GM12878 (cell line): Measurements from ENCODE around the gene SP110. TPM values are rescaled to one million over a fixed set of nuclear protein-coding genes. Genes with fewer than 3 reads are reported as not detected.

Source experiments
- ATF2 ChIP-seq: IDR thresholded peaks from 2 replicates; pipeline ENCODE4 v1.6.1; 2012; ENCODE audit warnings: low read length, inconsistent platforms
- BACH1 ChIP-seq: fragments of 450-650 bp; IDR thresholded peaks from 2 replicates; pipeline ENCODE4 v1.6.1; 2017; ENCODE audit warnings: mild to moderate bottlenecking, borderline replicate concordance
- BHLHE40 ChIP-seq, 2 experiments: fragments of 450-650 bp in 1 of 2; IDR thresholded peaks; 2 replicates each; pipeline ENCODE4 v1.6.1; 2011 to 2017; ENCODE audit warnings: low read depth in 2 of 2, borderline replicate concordance in 1 of 2, improper control_type of control experiment in 1 of 2, low read length in 1 of 2, mild to moderate bottlenecking in 1 of 2
- CHD2 ChIP-seq: IDR thresholded peaks from 2 replicates; pipeline ENCODE4 v1.6.1; 2011; ENCODE audit warnings: low read depth, low read length, improper control_type of control experiment, borderline replicate concordance
- CREM ChIP-seq: IDR thresholded peaks from 2 replicates; pipeline ENCODE4 v1.6.1; 2014; ENCODE audit warnings: antibody characterized with exemption, low read depth
- ESRRA ChIP-seq: IDR thresholded peaks from 2 replicates; pipeline ENCODE4 v1.6.1; 2012; ENCODE audit warnings: mild to moderate bottlenecking, low read length, improper control_type of control experiment
- HDAC6 ChIP-seq: fragments of 200-600 bp; sonication (generic); IDR thresholded peaks from one replicate; pipeline ENCODE4 v1.8.0; 2017; ENCODE audit warnings: antibody characterized with exemption; ENCODE audit not compliant: unreplicated experiment
- HDGF ChIP-seq: fragments of 450-650 bp; IDR thresholded peaks from 2 replicates; pipeline ENCODE4 v1.6.1; 2016; ENCODE audit warnings: antibody characterized with exemption
- IRF4 ChIP-seq: IDR thresholded peaks from 2 replicates; pipeline ENCODE4 v1.6.1; 2011; ENCODE audit warnings: low read depth, low read length
- KAT2A ChIP-seq: conservative IDR thresholded peaks from 2 replicates; pipeline ENCODE4 v1.6.1; 2011; ENCODE audit warnings: low read depth, low read length; ENCODE audit not compliant: control insufficient read depth
- KDM1A ChIP-seq: fragments of 200-600 bp; sonication (generic); IDR thresholded peaks from 2 replicates; pipeline ENCODE4 v1.6.1; 2016; ENCODE audit warnings: borderline replicate concordance
- MXI1 ChIP-seq: fragments of 150-350 bp; IDR thresholded peaks from 2 replicates; pipeline ENCODE4 v1.6.1; 2011; ENCODE audit warnings: low read depth, mild to moderate bottlenecking, inconsistent platforms, low read length, improper control_type of control experiment
- NFXL1 ChIP-seq: fragments of 450-650 bp; IDR thresholded peaks from 2 replicates; pipeline ENCODE4 v1.6.1; 2017; ENCODE audit warnings: antibody characterized with exemption, mild to moderate bottlenecking, borderline replicate concordance
- NKRF ChIP-seq: fragments of 450-650 bp; conservative IDR thresholded peaks from 2 replicates; pipeline ENCODE4 v1.6.1; 2017; ENCODE audit warnings: mild to moderate bottlenecking, moderate library complexity
- PAX8 ChIP-seq: fragments of 450-650 bp; IDR thresholded peaks from 2 replicates; pipeline ENCODE4 v1.6.1; 2017; ENCODE audit warnings: mild to moderate bottlenecking, moderate library complexity
- PKNOX1 ChIP-seq: fragments of 450-650 bp; IDR thresholded peaks from 2 replicates; pipeline ENCODE4 v1.6.1; 2016; ENCODE audit warnings: mild to moderate bottlenecking
- RAD21 ChIP-seq: IDR thresholded peaks from 2 replicates; pipeline ENCODE4 v1.6.1; 2011; ENCODE audit warnings: mild to moderate bottlenecking, low read depth, low read length, moderate library complexity; ENCODE audit not compliant: insufficient read depth
- RBBP5 ChIP-seq: fragments of 200-600 bp; sonication (generic); conservative IDR thresholded peaks from 2 replicates; pipeline ENCODE4 v1.6.1; 2016
- REST ChIP-seq: IDR thresholded peaks from 2 replicates; pipeline ENCODE4 v1.6.1; 2012; ENCODE audit warnings: mild to moderate bottlenecking, low read depth, low read length
- RUNX3 ChIP-seq: IDR thresholded peaks from 2 replicates; pipeline ENCODE4 v1.6.1; 2012; ENCODE audit warnings: low read length, inconsistent platforms
- SMAD5 ChIP-seq: IDR thresholded peaks from 2 replicates; pipeline ENCODE4 v1.6.1; 2016; ENCODE audit warnings: antibody characterized with exemption, low read depth
- SMC3 ChIP-seq: IDR thresholded peaks from 2 replicates; pipeline ENCODE4 v1.6.1; 2011; ENCODE audit warnings: low read length, improper control_type of control experiment, borderline replicate concordance
- TBL1XR1 ChIP-seq: IDR thresholded peaks from 2 replicates; pipeline ENCODE4 v1.6.1; 2012; ENCODE audit warnings: low read depth, low read length, improper control_type of control experiment
- TCF12 ChIP-seq: IDR thresholded peaks from 2 replicates; pipeline ENCODE4 v1.6.1; 2011; ENCODE audit warnings: low read depth, mild to moderate bottlenecking, low read length
- TCF3 ChIP-seq: IDR thresholded peaks from 2 replicates; pipeline ENCODE4 v1.6.1; 2012; ENCODE audit warnings: low read depth, mild to moderate bottlenecking, low read length, borderline replicate concordance; ENCODE audit not compliant: insufficient read depth
- ZSCAN29 ChIP-seq: fragments of 450-650 bp; IDR thresholded peaks from 2 replicates; pipeline ENCODE4 v1.6.1; 2017; ENCODE audit warnings: mild to moderate bottlenecking, moderate library complexity
- polyA plus RNA-seq, 11 experiments: library from polyadenylated mRNA; depleted of rRNA in 4 of 11; unstranded in 6 of 11; stranded (reverse) in 5 of 11; fragments of >200 nt; fragmentation: Nextera tagmentation in 4 of 11; fragmentation: Illumina TruSeq in 1 of 11; extraction: Ambion mirVana in 4 of 11; extraction: Trizol in 1 of 11; gene quantifications; 1 replicate in 1 of 11; 2 replicates in 10 of 11; pipeline versions ENCODE4 v1.2.1 to v1.2.3, GENCODE V29; 2011 to 2016; ENCODE audit warnings: inconsistent platforms in 2 of 11, missing spikeins in 2 of 11, low read depth in 1 of 11
- total RNA-seq, 4 experiments: library from RNA; depleted of rRNA in 3 of 4; stranded (reverse); fragments of >200 nt in 3 of 4; fragmentation: Illumina TruSeq in 1 of 4; extraction: Trizol in 1 of 4; gene quantifications; 2 replicates each; pipeline versions ENCODE4 v1.2.1 to v1.2.3, GENCODE V29; 2013 to 2021

SP110 gene
- total and polyA plus RNA-seq, 10 of the 15 experiments (the other 5 are each of a cell fraction or from before 2014, with no cell fraction given): 81.2 to 149 (median 100) TPM

GRCh38 chr2:230225486-230225885, 5.7 kb upstream of the SP110 start, which contains the start of gene SP140 (continued):
- TF ChIP-seq PAX8 (no peak), NKRF (peak; percentile 39; the same call in 1 of the 2 replicates), SMAD5 (peak; percentile 79), CREM (peak; percentile 87), BHLHE40 (IDR thresholded peaks at IDR 0.05; ENCODE audit: borderline replicate concordance in 1 of 2, low read depth in 2 of 2, low read length in 1 of 2) (no peak), ATF2 (no peak; the same call in 1 of the 2 replicates), ZSCAN29 (no peak), RAD21 (no peak), CHD2 (no peak; the same call in 1 of the 2 replicates), HDGF (peak; percentile 91), SMC3 (no peak), KAT2A (no peak), HDAC6 (no peak), BACH1 (0 out of 2 replicates have a peak, but pooled peaks have one; percentile 19), NFXL1 (no peak), MXI1 (peak; percentile 49; the same call in 1 of the 2 replicates), PKNOX1 (peak; percentile 66), KDM1A (no peak), ESRRA (no peak), IRF4 (peak; percentile 62; the same call in 1 of the 2 replicates), TCF12 (no peak), TCF3 (peak; percentile 50; the same call in 1 of the 2 replicates), RUNX3 (0 out of 2 replicates have a peak, but pooled peaks have one; percentile 16), REST (no peak), TBL1XR1 (no peak), RBBP5 (no peak)
